Spleen (tissue), 7 donors: ENCODE results near the gene DUS4L.

Source experiments
- CTCF ChIP-seq, 11 experiments: fragments of 200-600 bp in 7 of 11; fragments of 450-650 bp in 4 of 11; sonication (generic) in 4 of 11; IDR thresholded peaks in 8 of 11; conservative IDR thresholded peaks in 3 of 11; 1 replicate in 7 of 11; 2 replicates in 4 of 11; pipeline versions ENCODE4 v1.4.0 to v1.8.0; 2016 to 2021; ENCODE audit warnings: antibody characterized with exemption in 11 of 11, inconsistent platforms in 4 of 11, mild to moderate bottlenecking in 1 of 11
- POLR2A ChIP-seq, 3 donors: fragments of 450-650 bp; IDR thresholded peaks; one replicate each; pipeline ENCODE4 v1.5.1; 2017; ENCODE audit warnings: antibody characterized with exemption in 3 of 3, mild to moderate bottlenecking in 1 of 3
- POLR2AphosphoS5 ChIP-seq, 3 donors: sonication (generic); formaldehyde crosslinking; IDR thresholded peaks; one replicate each; pipeline ENCODE4 v1.5.1; 2017; ENCODE audit warnings: antibody characterized with exemption in 3 of 3
- donor health status: DM: no; HTN: no; CAD: no; lungs with moderate emphysema.
- donor health status: DM: no; HTN: no; CAD: no.
- donor health status: DM: no; HTN: no; CAD: no.

- no peak for TF ChIP-seq CTCF (IDR thresholded peaks at IDR 0.05 in 8 of 11, conservative IDR thresholded peaks at IDR 0.05 in 3 of 11)
- TF ChIP-seq POLR2AphosphoS5 (IDR thresholded peaks at IDR 0.05) = no peak
- TF ChIP-seq POLR2A (IDR thresholded peaks at IDR 0.05) = no peak
These were observed 33.3 kb downstream of the DUS4L start for GRCh38 chr7:107596881-107597581.
